H1 (cell line): Measurements from ENCODE around the gene LSM3.

Experiments used
- CTCF ChIP-seq, 3 experiments: IDR thresholded peaks; 1 replicate in 2 of 3; 2 replicates in 1 of 3; pipeline versions ENCODE4 v1.5.1 to v1.6.1; 2011; ENCODE audit warnings: low read length in 3 of 3, mild to moderate bottlenecking in 3 of 3, inconsistent platforms in 2 of 3, low read depth in 1 of 3, moderate library complexity in 1 of 3; ENCODE audit not compliant: insufficient read depth in 1 of 3; ENCODE audit errors: control extremely low read depth in 1 of 3
- HDAC2 ChIP-seq, 2 experiments: fragments of 300-600 bp in 1 of 2; sonication (generic) in 1 of 2; IDR thresholded peaks; 2 replicates each; pipeline ENCODE4 v1.6.1; 2011 to 2012; ENCODE audit warnings: low read depth in 2 of 2, low read length in 2 of 2, mild to moderate bottlenecking in 2 of 2, moderate library complexity in 2 of 2, borderline replicate concordance in 1 of 2, inconsistent platforms in 1 of 2
- JUN ChIP-seq: IDR thresholded peaks from 2 replicates; pipeline ENCODE4 v1.6.1; 2011; ENCODE audit warnings: low read depth, mild to moderate bottlenecking, improper control_type of control experiment, low read length
- KDM1A ChIP-seq: fragments of 200-600, 300-600 bp; sonication (generic); IDR thresholded peaks from 2 replicates; pipeline ENCODE4 v1.7.1; 2016; ENCODE audit warnings: mild to moderate bottlenecking, low read length, borderline replicate concordance
- KDM4A ChIP-seq: IDR thresholded peaks from one replicate; pipeline ENCODE4 v1.7.1; 2012; ENCODE audit warnings: low read depth, mild to moderate bottlenecking, moderate library complexity, low read length, inconsistent platforms; ENCODE audit not compliant: severe bottlenecking
- POLR2A ChIP-seq, 2 experiments: IDR thresholded peaks; 1 replicate in 1 of 2; 2 replicates in 1 of 2; pipeline ENCODE4 v1.6.1; 2011; ENCODE audit warnings: low read depth in 2 of 2, low read length in 2 of 2, mild to moderate bottlenecking in 2 of 2; ENCODE audit errors: control extremely low read depth in 1 of 2
- RFX5 ChIP-seq: IDR thresholded peaks from 2 replicates; pipeline ENCODE4 v1.6.1; 2011; ENCODE audit warnings: low read depth, low read length, improper control_type of control experiment, borderline replicate concordance
- SP4 ChIP-seq: IDR thresholded peaks from 2 replicates; pipeline ENCODE4 v1.6.1; 2012; ENCODE audit warnings: low read length, inconsistent platforms
- SRF ChIP-seq: IDR thresholded peaks from 2 replicates; pipeline ENCODE4 v1.6.1; 2011; ENCODE audit warnings: mild to moderate bottlenecking, low read depth, low read length, moderate library complexity
- USF2 ChIP-seq: IDR thresholded peaks from 2 replicates; pipeline ENCODE4 v1.6.1; 2011; ENCODE audit warnings: low read length, improper control_type of control experiment
- ZNF274 ChIP-seq: IDR thresholded peaks from 2 replicates; pipeline ENCODE4 v1.7.0; 2012; ENCODE audit warnings: low read length, borderline replicate concordance; ENCODE audit errors: extremely low read depth

GRCh38 chr3:14210290-14210688 lies 31.7 kb downstream of the LSM3 start:
- TF ChIP-seq USF2: no peak
- TF ChIP-seq SRF: no peak
- no peak for TF ChIP-seq CTCF (IDR thresholded peaks at IDR 0.05; ENCODE audit: control extremely low read depth in 1 of 3, insufficient read depth in 1 of 3, low read depth in 1 of 3, low read length in 3 of 3)
- no peak for TF ChIP-seq KDM4A
- no peak for TF ChIP-seq RFX5
- TF ChIP-seq SP4: no peak
- TF ChIP-seq KDM1A: no peak
- TF ChIP-seq JUN: no peak
- no peak for TF ChIP-seq HDAC2 (IDR thresholded peaks at IDR 0.05; ENCODE audit: borderline replicate concordance in 1 of 2, low read depth in 2 of 2, low read length in 2 of 2)
- TF ChIP-seq POLR2A (IDR thresholded peaks at IDR 0.05; ENCODE audit: control extremely low read depth in 1 of 2, low read depth in 2 of 2, low read length in 2 of 2): no peak
- TF ChIP-seq ZNF274: no peak
